GM21717 (cell line): ENCODE measurements around the gene TCEA2.

ENCODE experiments used
- ATAC-seq: cut with Tn5 transposase; IDR thresholded peaks from one replicate; pipeline ENCODE4 v1.9.1; 2021; ENCODE audit warnings: mild to moderate bottlenecking, moderate library complexity; ENCODE audit not compliant: unreplicated experiment

TCEA2 gene

GRCh38 chr20:64035066-64035932, 27.7 kb upstream of the TCEA2 start:
- no peak for ATAC-seq

- no peak for ATAC-seq
Measured at GRCh38 chr20:64035933-64036345, 27.1 kb upstream of the TCEA2 start, which contains the start of gene C20orf204. TSS of gene C20orf204 (plus strand) at chr20:64036182. CDS start at chr20:64036324, 142 bp downstream.

GRCh38 chr20:64036346-64037198, 26.4 kb upstream of the TCEA2 start:
- no peak for ATAC-seq

- no peak for ATAC-seq
Measured at GRCh38 chr20:64037199-64037497, 25.9 kb upstream of the TCEA2 start.

GRCh38 chr20:64037498-64038213, 25.3 kb upstream of the TCEA2 start:
- ATAC-seq = no peak

GRCh38 chr20:64038224-64038564, 24.8 kb upstream of the TCEA2 start:
- peak; percentile 34 for ATAC-seq

GRCh38 chr20:64038565-64039292, 24.3 kb upstream of the TCEA2 start:
- peak; percentile 42 for ATAC-seq

GRCh38 chr20:64039293-64040160, 23.5 kb upstream of the TCEA2 start:
- ATAC-seq = no peak

GRCh38 chr20:64040231-64041039, 22.6 kb upstream of the TCEA2 start:
- no peak for ATAC-seq

GRCh38 chr20:64041040-64041780, 21.8 kb upstream of the TCEA2 start:
- ATAC-seq = no peak

GRCh38 chr20:64041781-64042053, 21.3 kb upstream of the TCEA2 start:
- no peak for ATAC-seq

- no peak for ATAC-seq
Measured at GRCh38 chr20:64042054-64042781, 20.8 kb upstream of the TCEA2 start.

GRCh38 chr20:64043768-64044167, 19.2 kb upstream of the TCEA2 start:
- ATAC-seq = no peak

GRCh38 chr20:64044484-64045247, 18.3 kb upstream of the TCEA2 start:
- no peak for ATAC-seq

GRCh38 chr20:64045346-64046011, 17.5 kb upstream of the TCEA2 start:
- ATAC-seq = no peak

- no peak for ATAC-seq
Measured at GRCh38 chr20:64047046-64047389, 16.0 kb upstream of the TCEA2 start.

- no peak for ATAC-seq
Measured at GRCh38 chr20:64047968-64048401, 15.0 kb upstream of the TCEA2 start.
